Measurements from ENCODE around the gene GRHL1.
"Not testable (repeated sequence)": the region's sequence is repeated elsewhere in the genome, so short reads cannot be mapped to it uniquely, and the experiment has no call there.

The GRHL1 gene

DNA sequence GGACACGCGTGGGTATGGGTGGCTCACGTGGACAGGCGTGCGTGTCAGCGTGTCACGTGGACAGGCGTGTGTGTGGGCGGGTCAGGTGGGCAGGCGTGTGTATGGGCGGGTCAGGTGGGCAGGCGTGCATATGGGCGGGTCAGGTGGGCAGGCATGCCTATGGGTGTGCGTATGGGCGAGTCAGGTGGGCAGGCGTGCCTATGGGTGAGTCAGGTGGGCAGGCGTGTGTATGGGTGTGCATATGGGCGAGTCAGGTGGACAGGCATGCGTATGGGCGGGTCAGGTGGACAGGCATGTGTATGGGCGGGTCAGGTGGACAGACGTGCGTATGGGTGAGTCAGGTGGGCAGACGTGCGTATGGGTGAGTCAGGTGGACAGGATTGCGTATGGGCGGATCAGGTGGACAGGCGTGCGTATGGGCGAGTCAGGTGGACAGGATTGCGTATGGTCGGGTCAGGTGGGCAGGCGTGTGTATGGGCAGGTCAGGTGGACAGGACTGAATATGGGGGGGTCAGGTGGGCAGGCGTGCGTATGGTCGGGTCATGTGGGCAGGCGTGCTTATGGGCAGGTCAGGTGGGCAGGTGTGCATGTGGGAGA is 61.0 kb downstream of the GRHL1 start:
- DNase-seq: not testable (repeated sequence)

DNA sequence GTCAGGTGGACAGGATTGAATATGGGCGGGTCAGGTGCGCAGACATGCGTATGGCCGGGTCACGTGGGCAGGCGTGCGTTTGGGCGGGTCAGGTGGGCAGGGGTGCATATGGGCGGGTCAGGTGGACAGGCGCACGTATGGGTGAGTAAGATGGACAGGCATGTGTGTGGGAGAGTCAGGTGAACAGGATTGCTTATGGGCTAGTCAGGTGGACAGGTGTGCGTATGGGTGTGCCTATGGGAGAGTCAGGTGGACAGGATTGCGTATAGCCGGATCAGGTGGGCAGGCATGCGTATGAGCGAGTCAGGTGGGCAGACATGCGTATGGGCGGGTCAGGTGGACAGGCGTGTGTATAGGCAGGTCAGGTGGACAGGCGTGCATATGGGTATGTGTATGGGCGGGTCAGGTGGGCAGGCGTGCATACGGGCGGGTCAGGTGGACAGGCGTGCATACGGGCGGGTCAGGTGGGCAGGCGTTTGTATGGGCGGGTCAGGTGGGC is 61.5 kb downstream of the GRHL1 start:
- no peak for DNase-seq

GRCh38 chr2:10013651-10014417 is 62.3 kb downstream of the GRHL1 start:
- DNase-seq: not testable (repeated sequence)

- DNase-seq: no peak
Observed at GRCh38 chr2:10014418-10015190, 63.1 kb downstream of the GRHL1 start.

- DNase-seq: not testable (repeated sequence)
Observed at GRCh38 chr2:10015376-10015989, 64.0 kb downstream of the GRHL1 start.

- DNase-seq: no peak
Observed at GRCh38 chr2:10016001-10016801, 64.7 kb downstream of the GRHL1 start.

GRCh38 chr2:10016802-10017258 is 65.3 kb downstream of the GRHL1 start:
- DNase-seq: no peak

GRCh38 chr2:10017313-10017941 is 65.9 kb downstream of the GRHL1 start:
- DNase-seq: no peak

DNA sequence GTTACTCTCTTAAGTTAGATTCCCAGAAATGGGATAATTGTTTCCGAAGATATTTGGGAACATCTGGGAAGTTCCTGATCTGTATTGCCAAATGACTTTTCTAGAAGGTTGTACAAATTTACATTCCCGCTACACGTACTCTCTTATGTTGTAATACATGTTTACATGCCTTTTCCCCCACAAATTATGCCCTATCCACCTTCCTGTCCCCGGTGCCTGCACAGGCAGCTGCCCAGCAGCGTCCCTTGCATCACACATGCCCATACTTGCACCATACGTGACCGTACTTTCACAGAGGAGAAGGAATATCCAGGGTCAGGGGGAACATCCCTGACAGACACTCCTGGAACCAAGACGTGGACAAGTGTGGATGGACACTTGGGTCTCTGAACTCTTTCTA is 67.7 kb downstream of the GRHL1 start:
- no peak for DNase-seq

DNA sequence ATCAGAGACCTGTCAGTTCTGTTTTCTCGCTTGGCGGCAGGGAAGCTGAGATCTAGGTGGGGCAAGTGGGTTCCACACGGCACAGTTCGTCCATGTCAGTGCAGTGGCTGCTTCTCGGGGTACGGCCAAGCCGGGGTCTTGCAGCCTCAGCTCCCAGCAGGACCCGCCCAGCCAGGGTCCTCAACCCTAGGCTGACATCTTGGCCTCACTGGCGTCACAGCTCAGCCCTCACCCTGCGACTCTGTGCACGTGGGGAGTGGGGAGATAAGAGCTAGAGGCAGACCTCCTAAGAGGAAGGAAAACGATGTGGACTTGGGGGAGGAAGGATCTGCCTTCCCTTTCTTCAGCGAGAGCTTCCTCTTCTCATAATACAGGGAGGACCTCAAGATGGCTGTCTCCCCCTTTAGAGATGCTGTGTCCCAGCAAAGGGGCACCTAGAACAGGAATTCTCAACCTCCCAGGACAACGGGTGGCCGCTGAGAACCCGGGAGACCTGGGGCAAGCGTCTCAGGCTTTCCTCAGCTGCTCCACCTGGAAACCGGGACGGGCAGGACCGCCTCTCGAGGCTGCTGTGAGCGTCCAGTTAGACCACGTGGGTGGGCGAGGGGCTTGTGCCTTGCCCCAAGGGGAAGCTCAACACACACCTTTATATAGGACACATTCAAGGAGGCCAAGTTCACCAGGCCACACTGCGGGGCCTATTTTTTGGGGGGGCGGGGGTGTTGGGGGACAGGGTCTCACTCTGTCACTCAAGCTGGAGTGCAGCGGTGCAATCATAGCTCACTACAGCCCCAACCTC is 68.3 kb downstream of the GRHL1 start:
- no peak for DNase-seq

- no peak for DNase-seq
Observed at GRCh38 chr2:10022041-10022421, 70.5 kb downstream of the GRHL1 start.

DNA sequence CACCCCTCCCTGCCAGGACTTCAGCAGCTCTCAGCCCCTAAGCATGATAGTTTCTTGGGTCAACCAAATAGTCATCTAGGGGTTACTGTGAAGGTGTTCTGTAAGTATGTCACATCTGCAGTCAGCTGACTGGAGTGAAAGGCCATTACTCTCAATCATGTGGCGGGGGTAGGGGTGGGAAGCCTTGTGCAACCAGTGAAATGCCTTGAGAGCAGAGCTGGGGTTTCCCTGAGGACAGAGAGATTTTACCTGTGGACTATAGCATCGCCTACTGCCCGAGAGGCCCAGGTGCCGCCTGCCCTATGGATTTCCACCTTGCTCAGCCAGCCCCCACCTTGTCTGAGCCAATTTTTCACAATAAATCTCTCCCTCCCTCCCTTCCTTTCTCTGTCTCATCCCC is 71.0 kb downstream of the GRHL1 start:
- no peak for DNase-seq

GRCh38 chr2:10022966-10023662 is 71.6 kb downstream of the GRHL1 start:
- DNase-seq: no peak

DNA sequence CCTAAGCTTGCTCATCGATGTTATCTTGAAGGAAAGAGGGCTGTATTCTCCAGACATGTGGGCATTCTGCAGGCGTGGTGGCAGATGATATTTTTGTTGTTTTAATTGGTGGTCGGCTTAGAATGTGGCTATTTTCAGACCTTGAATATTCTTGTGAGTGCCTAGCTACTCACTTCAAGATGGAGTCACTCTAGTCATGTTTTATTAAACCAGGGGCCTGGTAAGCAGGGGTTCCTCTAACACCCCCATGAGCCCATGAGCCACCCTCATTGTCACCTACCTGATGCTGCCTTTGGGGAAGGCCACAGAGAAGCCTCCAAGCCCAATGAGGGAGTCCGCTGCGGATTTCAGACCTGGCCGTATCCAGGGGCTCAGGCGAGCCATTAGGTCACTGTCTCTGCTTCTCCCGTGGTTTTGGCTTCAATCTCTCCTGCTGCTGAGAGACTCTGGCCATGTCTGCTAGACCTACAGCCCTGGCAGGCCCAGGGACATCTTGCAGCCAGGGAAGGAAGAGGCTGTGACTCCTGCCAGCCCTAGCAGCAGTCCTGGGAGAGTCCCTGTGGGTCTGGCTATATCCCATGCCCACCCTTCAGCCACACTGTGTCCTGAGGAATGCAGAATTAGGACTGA is 75.6 kb downstream of the GRHL1 start:
- no peak for DNase-seq

- DNase-seq: no peak
Observed at GRCh38 chr2:10027660-10028330, 76.3 kb downstream of the GRHL1 start.

GRCh38 chr2:10028407-10028987 is 77.0 kb downstream of the GRHL1 start:
- DNase-seq: no peak

- DNase-seq: no peak
Observed at GRCh38 chr2:10028988-10029874, 77.7 kb downstream of the GRHL1 start.

DNA sequence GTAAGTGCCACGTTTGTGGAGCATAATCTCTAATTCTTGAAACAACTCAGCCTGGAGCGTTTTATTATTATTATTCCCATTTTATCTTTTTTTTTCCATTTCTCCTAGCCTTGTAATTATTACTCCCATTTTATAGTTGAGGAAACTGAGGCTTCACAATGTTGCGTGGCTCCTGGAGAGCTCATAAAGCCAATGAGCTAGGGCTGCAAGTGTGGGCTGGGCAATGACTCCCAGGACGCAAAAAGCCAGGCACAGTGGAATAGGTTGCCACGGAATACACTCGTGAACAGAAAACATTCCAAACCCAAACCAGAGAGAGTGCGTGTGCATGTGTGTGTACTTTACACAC is 78.4 kb downstream of the GRHL1 start:
- DNase-seq: no peak

All from NCI-H446 treated with DMSO at 0.1 percent for 48 hours (cell line).